Measurements from ENCODE around the gene CLCN7. TPM values are rescaled to one million over a fixed set of nuclear protein-coding genes. Genes with fewer than 3 reads are reported as not detected.

Gene CLCN7
- total RNA-seq, 1 experiment from 2014 or later = 64.0 TPM

GRCh38 chr16:1430214-1430758, 44.5 kb downstream of the CLCN7 start:
- Histone ChIP-seq H3K27me3 (ENCODE audit: insufficient read depth, low read length) (no peaks in the 10 kb centered on the region), H3K4me1 (ENCODE audit: control insufficient read depth in 1 of 2, insufficient read depth in 2 of 2, low read length in 2 of 2) (peaks cover 0 to 12% of the 10 kb centered on the region in 2 experiments; a peak in 2 of 4 replicates), H3K4me3 (replicated peaks in 1 of 2; ENCODE audit: low read depth in 1 of 2, low read length in 2 of 2) (no peak overlapping the region), H3K79me2 (ENCODE audit: insufficient read depth, low read length) (no peaks in the 10 kb centered on the region), H2AFZ (ENCODE audit: low read depth, low read length, poor library complexity, severe bottlenecking) (no peak overlapping the region), H3K36me3 (ENCODE audit: control insufficient read depth in 1 of 2, insufficient read depth in 2 of 2, low read length in 2 of 2) (no peaks in the 10 kb centered on the region), H3K9ac (ENCODE audit: low read length) (no peak overlapping the region), H4K20me1 (ENCODE audit: insufficient read depth) (no peaks in the 10 kb centered on the region), H3K27ac (ENCODE audit: low read depth, low read length) (no peak overlapping the region), H3K9me3 (ENCODE audit: control insufficient read depth in 1 of 2, insufficient read depth in 1 of 2, low read depth in 1 of 2, low read length in 2 of 2) (no peaks in the 10 kb centered on the region), H3K9me2 (ENCODE audit: insufficient read depth) (no peaks in the 10 kb centered on the region), H3K4me2 (ENCODE audit: low read length) (no peak overlapping the region)
- ChIA-PET RAD21 (ENCODE audit: low non-redundant PET in 1 of 2, low total read pairs in 2 of 2, uncharacterized antibody in 2 of 2, unreplicated experiment in 2 of 2) (no interaction called here), CTCF (no interaction called here), POLR2A (no interaction called here)
- no peak for TF ChIP-seq EGR1 (IDR thresholded peaks at IDR 0.05; ENCODE audit: low read depth)
- TF ChIP-seq JUND (IDR thresholded peaks at IDR 0.05) = no peak
- TF ChIP-seq YY1 (IDR thresholded peaks at IDR 0.05; ENCODE audit: extremely low read depth, insufficient replicate concordance, low read depth, low read length) = no peak
- no peak for TF ChIP-seq ELF1 (IDR thresholded peaks at IDR 0.05; ENCODE audit: borderline replicate concordance, low read depth)
- TF ChIP-seq EZH2phosphoT487 (IDR thresholded peaks at IDR 0.05; ENCODE audit: borderline replicate concordance) = no peak
- TF ChIP-seq EZH2 (IDR thresholded peaks at IDR 0.05) = no peak
- TF ChIP-seq SRF (IDR thresholded peaks at IDR 0.05; ENCODE audit: low read depth) = no peak
- TF ChIP-seq FOSL1 (IDR thresholded peaks at IDR 0.05; ENCODE audit: low read depth) = no peak
- TF ChIP-seq ZFX (IDR thresholded peaks at IDR 0.05) = no peak
- no peak for TF ChIP-seq CEBPB (IDR thresholded peaks at IDR 0.05; ENCODE audit: low read depth)
- no peak for TF ChIP-seq MAX (IDR thresholded peaks at IDR 0.05)
- ATAC-seq = no peak
- intact Hi-C loops (cut with micrococcal nuclease) = no loop called here
- BruUV-seq (replicated peaks) = no TSS peak
- no peak for DNase-seq (ENCODE audit: low read depth, low spot score)

GRCh38 chr16:1429631-1430030, 45.2 kb downstream of the CLCN7 start:
- ATAC-seq (no peak), DNase-seq (ENCODE audit: low read depth, low spot score) (no peak)
- H3K4me3 ChIP-seq (replicated peaks in 1 of 2; ENCODE audit: low read depth in 1 of 2, low read length in 2 of 2) = no peak overlapping the region
- no peaks in the 10 kb centered on the region for H3K36me3 ChIP-seq (ENCODE audit: control insufficient read depth in 1 of 2, insufficient read depth in 2 of 2, low read length in 2 of 2)
- intact Hi-C loops (cut with micrococcal nuclease) = no loop called here
- CTCF ChIA-PET = no interaction called here
- H4K20me1 ChIP-seq (ENCODE audit: insufficient read depth) = no peaks in the 10 kb centered on the region
- POLR2A ChIA-PET = no interaction called here
- no peaks in the 10 kb centered on the region for H3K27me3 ChIP-seq (ENCODE audit: insufficient read depth, low read length)
- H3K4me2 ChIP-seq (ENCODE audit: low read length) = no peak overlapping the region
- no peaks in the 10 kb centered on the region for H3K79me2 ChIP-seq (ENCODE audit: insufficient read depth, low read length)
- BruUV-seq (replicated peaks) = no TSS peak
- no peak overlapping the region for H3K9ac ChIP-seq (ENCODE audit: low read length)
- no peaks in the 10 kb centered on the region for H3K9me2 ChIP-seq (ENCODE audit: insufficient read depth)
- no peak for TF ChIP-seq SIN3A (IDR thresholded peaks at IDR 0.05; ENCODE audit: low read depth)
- no peak for TF ChIP-seq POLR2A (IDR thresholded peaks at IDR 0.05; ENCODE audit: borderline replicate concordance, extremely low read depth, insufficient read depth, insufficient read length)
- no peak for TF ChIP-seq ZFX (IDR thresholded peaks at IDR 0.05)
- RAD21 ChIA-PET (ENCODE audit: low non-redundant PET in 1 of 2, low total read pairs in 2 of 2, uncharacterized antibody in 2 of 2, unreplicated experiment in 2 of 2) = no interaction called here
- no peak overlapping the region for H2AFZ ChIP-seq (ENCODE audit: low read depth, low read length, poor library complexity, severe bottlenecking)
- no peak overlapping the region for H3K27ac ChIP-seq (ENCODE audit: low read depth, low read length)
- H3K4me1 ChIP-seq (ENCODE audit: control insufficient read depth in 1 of 2, insufficient read depth in 2 of 2, low read length in 2 of 2) = peaks cover 0 to 12% of the 10 kb centered on the region in 2 experiments; a peak in 2 of 4 replicates
- H3K9me3 ChIP-seq (ENCODE audit: control insufficient read depth in 1 of 2, insufficient read depth in 1 of 2, low read depth in 1 of 2, low read length in 2 of 2) = no peaks in the 10 kb centered on the region
